Chondrocyte (in vitro differentiated cells): ENCODE measurements around the gene HOXB7. TPM values are rescaled to one million over a fixed set of nuclear protein-coding genes. Genes with fewer than 3 reads are reported as not detected.

ENCODE experiments used
- DNase-seq: peaks from one replicate; pipeline ENCODE4 v3.0.0; 2021; ENCODE audit warnings: mixed read lengths, low spot score
- H3K27ac Mint-ChIP-seq: one replicate; pipeline ENCODE4 v1.8.0; 2021; ENCODE audit warnings: mild to moderate bottlenecking, moderate library complexity, mixed read lengths; ENCODE audit not compliant: unreplicated experiment
- H3K27me3 Mint-ChIP-seq: 2 replicates; pipeline ENCODE4 v1.8.0; 2021; ENCODE audit warnings: low read depth, mixed read lengths
- H3K36me3 Mint-ChIP-seq: 2 replicates; pipeline ENCODE4 v1.8.0; 2021; ENCODE audit warnings: low read depth, mixed read lengths
- H3K4me1 Mint-ChIP-seq: 2 replicates; pipeline ENCODE4 v1.8.0; 2021; ENCODE audit warnings: low read depth, mild to moderate bottlenecking, mixed read lengths
- H3K4me3 Mint-ChIP-seq: one replicate; pipeline ENCODE4 v1.8.0; 2021; ENCODE audit warnings: mild to moderate bottlenecking, moderate library complexity, mixed read lengths; ENCODE audit not compliant: unreplicated experiment
- H3K9me3 Mint-ChIP-seq: 2 replicates; pipeline ENCODE4 v1.8.0; 2021; ENCODE audit warnings: low read depth, mixed read lengths
- CTCF ChIP-seq: fragments of 200-600 bp; sonication (generic); IDR thresholded peaks from 2 replicates; pipeline ENCODE4 v1.5.0; 2021; ENCODE audit warnings: antibody characterized with exemption, mild to moderate bottlenecking, moderate library complexity
- total RNA-seq: library from RNA; stranded (reverse); gene quantifications from 3 replicates; pipeline ENCODE4 v1.2.1, GENCODE V29; 2021

Gene HOXB7
- total RNA-seq, 1 donor from 2014 or later, result not detected

DNA sequence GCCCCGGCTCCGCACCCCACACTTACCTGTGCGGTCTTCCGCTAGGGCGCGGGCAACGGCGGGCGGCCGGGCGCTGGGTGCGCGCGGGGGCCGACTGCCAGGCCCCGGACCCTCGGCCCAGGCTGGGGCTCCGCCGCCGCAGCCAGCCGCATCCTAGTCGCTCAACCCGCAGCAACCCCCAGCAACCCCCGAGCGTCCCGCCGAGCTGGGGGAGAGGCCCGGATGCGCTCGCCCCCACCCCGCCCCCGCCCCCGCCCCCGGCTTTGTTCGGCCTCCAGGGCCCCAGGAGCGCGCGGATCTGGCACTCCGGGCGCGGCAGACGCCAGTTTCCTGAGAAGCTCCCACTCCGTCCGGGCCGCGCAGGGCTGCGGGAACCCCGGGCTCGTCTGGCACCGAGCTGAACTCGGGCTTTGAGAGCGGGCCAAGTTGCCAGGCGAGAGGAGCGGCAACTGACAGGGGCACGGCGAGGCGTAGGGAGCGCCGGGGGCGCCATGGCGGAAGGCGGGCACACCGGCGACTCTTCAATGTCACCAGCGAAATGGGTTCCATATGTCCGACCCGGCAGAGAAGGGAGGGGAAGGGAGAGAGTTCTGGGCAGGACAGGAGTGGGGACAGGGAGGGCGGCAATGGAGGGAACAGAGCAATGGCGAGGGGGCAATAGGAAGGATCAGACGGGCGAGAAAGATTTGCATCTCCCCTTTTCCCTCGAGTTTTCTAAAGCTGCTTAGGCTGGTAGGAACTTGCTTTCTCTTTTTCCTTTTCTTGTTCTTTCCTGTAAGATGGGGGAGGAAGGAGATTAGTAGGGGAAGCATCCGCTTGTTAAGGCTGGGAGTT, 46.4 kb downstream of the HOXB7 start:
- TF ChIP-seq CTCF, result no peak
- H3K4me3 Mint-ChIP-seq, result no peak overlapping the region
- H3K27me3 Mint-ChIP-seq, result peaks cover 55% of the 10 kb centered on the region
- no peaks in the 10 kb centered on the region for H3K9me3 Mint-ChIP-seq
- no peaks in the 10 kb centered on the region for H3K4me1 Mint-ChIP-seq
- H3K36me3 Mint-ChIP-seq, result no peaks in the 10 kb centered on the region
- H3K27ac Mint-ChIP-seq, result no peak overlapping the region
- no peak for DNase-seq

GRCh38 chr17:48563867-48564187, 47.0 kb downstream of the HOXB7 start:
- Mint-ChIP-seq H3K9me3 (no peaks in the 10 kb centered on the region), H3K4me3 (no peak overlapping the region), H3K36me3 (no peaks in the 10 kb centered on the region), H3K27ac (no peak overlapping the region), H3K4me1 (no peaks in the 10 kb centered on the region), H3K27me3 (peaks cover 55% of the 10 kb centered on the region)
- no peak for DNase-seq
- TF ChIP-seq CTCF, result no peak

DNA sequence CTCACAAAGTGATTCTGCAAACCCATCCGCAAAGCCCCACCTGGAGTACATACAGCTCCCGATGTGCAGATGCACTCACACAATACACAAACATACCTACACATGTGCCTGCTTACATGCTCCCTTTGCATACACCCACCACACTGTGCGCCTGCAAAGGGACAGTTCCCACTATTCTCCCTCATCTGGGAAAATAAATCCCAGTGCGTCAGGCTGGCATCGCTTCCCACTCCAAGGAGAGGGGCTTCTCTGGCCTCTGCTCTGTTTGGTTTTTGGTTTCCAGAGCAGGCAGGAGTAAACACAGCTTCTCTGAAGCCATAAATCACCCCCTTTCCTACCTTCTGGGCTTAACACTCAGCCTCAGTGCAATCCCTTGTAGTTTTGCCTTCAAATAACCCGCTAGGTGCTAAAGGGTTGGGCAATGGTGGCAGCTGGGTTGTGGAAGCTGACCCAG, 47.4 kb downstream of the HOXB7 start:
- H3K27me3 Mint-ChIP-seq, result peaks cover 55% of the 10 kb centered on the region
- H3K9me3 Mint-ChIP-seq, result no peaks in the 10 kb centered on the region
- no peak for TF ChIP-seq CTCF
- DNase-seq, result no peak
- no peaks in the 10 kb centered on the region for H3K4me1 Mint-ChIP-seq
- H3K27ac Mint-ChIP-seq, result no peak overlapping the region
- no peak overlapping the region for H3K4me3 Mint-ChIP-seq
- H3K36me3 Mint-ChIP-seq, result no peaks in the 10 kb centered on the region

GRCh38 chr17:48562934-48563333, 47.9 kb downstream of the HOXB7 start:
- Mint-ChIP-seq H3K4me3 (no peak overlapping the region), H3K27ac (peak overlapping the region; percentile 54), H3K27me3 (peaks cover 57% of the 10 kb centered on the region), H3K9me3 (no peaks in the 10 kb centered on the region), H3K4me1 (no peaks in the 10 kb centered on the region), H3K36me3 (no peaks in the 10 kb centered on the region)
- DNase-seq, result no peak
- no peak for TF ChIP-seq CTCF

DNA sequence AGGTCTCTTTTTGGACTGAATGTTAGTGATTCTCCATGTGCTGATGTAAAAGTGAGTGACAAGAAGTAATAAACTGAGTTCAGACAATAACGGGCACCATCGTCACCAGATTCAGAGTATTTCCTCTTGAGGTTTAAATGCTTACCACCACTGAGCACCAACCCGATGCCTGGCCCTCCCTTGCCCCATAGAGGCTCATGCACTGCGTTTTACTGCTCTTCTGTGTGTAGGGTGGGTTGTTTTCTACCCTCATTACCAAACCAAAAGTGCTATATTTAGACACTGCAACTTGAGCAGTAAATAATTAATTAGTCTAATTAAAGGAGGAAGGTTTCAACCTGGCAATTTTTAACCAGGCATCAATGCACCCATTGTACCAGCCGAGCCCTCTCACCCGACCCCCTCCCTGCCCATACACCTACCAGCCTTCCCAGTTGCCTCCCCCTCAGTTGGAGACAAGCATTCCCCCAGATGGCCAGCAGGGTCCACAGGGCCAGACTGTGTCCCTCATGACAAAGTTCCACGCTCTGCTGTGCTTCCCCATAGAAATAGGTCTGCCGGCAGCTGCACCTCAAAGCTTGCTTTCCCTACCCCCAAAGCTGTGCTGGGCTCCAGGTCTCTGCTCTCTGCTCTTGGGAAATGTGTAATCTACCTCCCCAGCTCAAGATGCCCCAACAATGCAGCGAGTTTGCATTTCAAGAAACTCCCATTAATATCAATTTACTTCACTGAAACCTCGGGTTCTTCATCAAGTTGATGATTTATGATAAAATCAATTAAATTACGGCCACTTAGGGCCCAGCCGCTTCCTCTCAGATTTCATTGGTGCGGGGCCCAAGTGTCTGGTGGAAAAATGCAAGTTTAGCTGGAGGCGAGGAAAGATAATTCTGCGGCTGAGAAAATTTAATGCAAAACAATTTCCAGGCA, 48.7 kb downstream of the HOXB7 start:
- no peak overlapping the region for H3K27ac Mint-ChIP-seq
- H3K27me3 Mint-ChIP-seq, result peaks cover 64% of the 10 kb centered on the region
- no peak overlapping the region for H3K4me3 Mint-ChIP-seq
- TF ChIP-seq CTCF, result peak; percentile 15
- H3K4me1 Mint-ChIP-seq, result no peaks in the 10 kb centered on the region
- DNase-seq, result no peak
- no peaks in the 10 kb centered on the region for H3K9me3 Mint-ChIP-seq
- H3K36me3 Mint-ChIP-seq, result no peaks in the 10 kb centered on the region
